ENCODE results near the gene ENG. TPM values are rescaled to one million over a fixed set of nuclear protein-coding genes. Genes with fewer than 3 reads are reported as not detected.

The ENG gene
- polyA plus RNA-seq, 3 donors: 15.7 to 26.0 (median 17.9) TPM

DNA sequence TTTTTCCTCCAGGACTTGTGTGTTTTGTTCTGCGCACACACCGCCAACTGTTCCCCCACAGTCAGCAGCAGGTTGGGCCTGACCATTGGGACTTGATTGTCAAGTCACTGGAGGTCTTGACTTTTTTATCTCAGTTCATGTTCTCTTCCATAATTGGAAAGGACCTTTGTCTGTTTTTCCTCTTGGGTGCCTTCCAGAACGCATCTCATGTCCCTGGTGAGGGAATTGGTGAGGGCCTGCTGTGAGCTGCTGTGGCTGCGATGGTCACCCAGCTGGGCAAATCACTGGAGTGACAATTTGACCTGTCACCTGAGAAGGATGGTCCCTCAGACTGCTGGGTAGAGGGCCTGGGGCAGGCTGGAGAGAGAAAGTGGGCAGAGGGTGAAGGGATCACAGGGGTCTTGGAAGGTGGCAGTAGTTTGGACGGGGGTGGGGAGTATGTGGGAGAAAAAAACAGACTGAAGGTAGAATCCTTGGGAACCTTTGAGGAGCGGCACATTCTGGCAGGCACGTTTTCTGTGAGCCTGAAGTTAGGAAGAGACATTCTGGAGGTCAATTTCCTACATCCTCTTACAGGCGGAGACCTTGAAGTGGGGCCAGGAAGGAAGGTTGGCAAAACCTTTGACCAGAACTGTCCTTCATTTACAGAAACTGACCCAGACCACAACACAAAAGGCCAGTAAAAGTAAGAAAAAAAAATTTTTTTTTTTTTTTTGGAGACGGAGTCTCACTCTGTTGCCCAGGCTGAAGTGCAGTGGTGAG lies 64.2 kb downstream of the ENG start:
- H3K27me3 ChIP-seq (ENCODE audit: control insufficient read depth in 2 of 2, insufficient read depth in 2 of 2, low read length in 2 of 2): no peaks in the 10 kb centered on the region
- Mint-ChIP-seq H3K36me3 (peaks cover 53 to 64% of the 10 kb centered on the region in 2 donors), H3K4me1 (peaks cover 16% of the 10 kb centered on the region), H3K27me3 (ENCODE audit: low read depth in 3 of 3) (peaks cover under 1 to 2% (median 2%) of the 10 kb centered on the region in 3 donors), H3K4me3 (no peak overlapping the region), H3K27ac (peak overlapping the region in 3 of 7 donors; percentile 12 to 86 (median 42)), H3K9me3 (no peaks in the 10 kb centered on the region)
- H4K20me1 ChIP-seq (ENCODE audit: insufficient read depth, low read length): peaks cover 91% of the 10 kb centered on the region
- no peak for DNase-seq
- H3K9ac ChIP-seq (ENCODE audit: insufficient read depth, low read length, poor library complexity, severe bottlenecking): no peak overlapping the region
- TF ChIP-seq, protein P1, sequence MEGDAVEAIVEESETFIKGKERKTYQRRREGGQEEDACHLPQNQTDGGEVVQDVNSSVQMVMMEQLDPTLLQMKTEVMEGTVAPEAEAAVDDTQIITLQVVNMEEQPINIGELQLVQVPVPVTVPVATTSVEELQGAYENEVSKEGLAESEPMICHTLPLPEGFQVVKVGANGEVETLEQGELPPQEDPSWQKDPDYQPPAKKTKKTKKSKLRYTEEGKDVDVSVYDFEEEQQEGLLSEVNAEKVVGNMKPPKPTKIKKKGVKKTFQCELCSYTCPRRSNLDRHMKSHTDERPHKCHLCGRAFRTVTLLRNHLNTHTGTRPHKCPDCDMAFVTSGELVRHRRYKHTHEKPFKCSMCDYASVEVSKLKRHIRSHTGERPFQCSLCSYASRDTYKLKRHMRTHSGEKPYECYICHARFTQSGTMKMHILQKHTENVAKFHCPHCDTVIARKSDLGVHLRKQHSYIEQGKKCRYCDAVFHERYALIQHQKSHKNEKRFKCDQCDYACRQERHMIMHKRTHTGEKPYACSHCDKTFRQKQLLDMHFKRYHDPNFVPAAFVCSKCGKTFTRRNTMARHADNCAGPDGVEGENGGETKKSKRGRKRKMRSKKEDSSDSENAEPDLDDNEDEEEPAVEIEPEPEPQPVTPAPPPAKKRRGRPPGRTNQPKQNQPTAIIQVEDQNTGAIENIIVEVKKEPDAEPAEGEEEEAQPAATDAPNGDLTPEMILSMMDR (IDR thresholded peaks at IDR 0.05): no peak
- H3K79me2 ChIP-seq (ENCODE audit: insufficient read depth, low read length): peaks cover 57% of the 10 kb centered on the region
- intact Hi-C loops (cut with micrococcal nuclease): no loop called here
- no peak overlapping the region for H3K4me2 ChIP-seq (replicated peaks; ENCODE audit: extremely low read depth, low read length, poor library complexity, severe bottlenecking)
- H3K27ac ChIP-seq (ENCODE audit: low read depth in 1 of 2, low read length in 2 of 2): no peak overlapping the region
- 100% methylated on average over 2 of the region's 9 CpGs for WGBS (ENCODE audit: insufficient coverage)
- no peaks in the 10 kb centered on the region for H3K9me3 ChIP-seq (replicated peaks in 1 of 2; ENCODE audit: control insufficient read depth in 1 of 2, insufficient read depth in 1 of 2, low read length in 2 of 2)
- H3K36me3 ChIP-seq (replicated peaks in 1 of 2; ENCODE audit: control insufficient read depth in 1 of 2, insufficient read depth in 2 of 2, low read length in 2 of 2): peaks cover 61 to 66% of the 10 kb centered on the region in 2 donors
- no peak overlapping the region for H2AFZ ChIP-seq (ENCODE audit: insufficient read depth, low read depth, low read length, poor library complexity, severe bottlenecking)
- no peak overlapping the region for H3K4me3 ChIP-seq (replicated peaks in 1 of 3; ENCODE audit: low read depth in 2 of 3, low read length in 3 of 3)
- H3K4me1 ChIP-seq (ENCODE audit: control insufficient read depth in 1 of 2, insufficient read depth in 2 of 2, low read length in 2 of 2): peaks cover 13 to 17% of the 10 kb centered on the region in 2 donors

DNA sequence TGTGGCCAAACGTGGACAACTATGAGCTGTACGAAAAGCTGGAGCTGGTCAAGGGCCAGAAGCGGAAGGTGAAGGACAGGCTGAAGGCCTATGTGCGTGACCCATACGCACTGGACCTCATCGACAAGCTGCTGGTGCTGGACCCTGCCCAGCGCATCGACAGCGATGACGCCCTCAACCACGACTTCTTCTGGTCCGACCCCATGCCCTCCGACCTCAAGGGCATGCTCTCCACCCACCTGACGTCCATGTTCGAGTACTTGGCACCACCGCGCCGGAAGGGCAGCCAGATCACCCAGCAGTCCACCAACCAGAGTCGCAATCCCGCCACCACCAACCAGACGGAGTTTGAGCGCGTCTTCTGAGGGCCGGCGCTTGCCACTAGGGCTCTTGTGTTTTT lies 65.3 kb downstream of the ENG start:
- Histone ChIP-seq H3K36me3 (replicated peaks in 1 of 2; ENCODE audit: control insufficient read depth in 1 of 2, insufficient read depth in 2 of 2, low read length in 2 of 2) (peaks cover 61 to 66% of the 10 kb centered on the region in 2 donors), H3K4me1 (ENCODE audit: control insufficient read depth in 1 of 2, insufficient read depth in 2 of 2, low read length in 2 of 2) (peaks cover 20 to 25% of the 10 kb centered on the region in 2 donors), H3K4me2 (replicated peaks; ENCODE audit: extremely low read depth, low read length, poor library complexity, severe bottlenecking) (no peak overlapping the region), H3K79me2 (ENCODE audit: insufficient read depth, low read length) (peaks cover 65% of the 10 kb centered on the region), H3K9me3 (replicated peaks in 1 of 2; ENCODE audit: control insufficient read depth in 1 of 2, insufficient read depth in 1 of 2, low read length in 2 of 2) (no peaks in the 10 kb centered on the region), H3K4me3 (replicated peaks in 1 of 3; ENCODE audit: low read depth in 2 of 3, low read length in 3 of 3) (no peak overlapping the region), H3K27me3 (ENCODE audit: control insufficient read depth in 2 of 2, insufficient read depth in 2 of 2, low read length in 2 of 2) (no peaks in the 10 kb centered on the region), H3K27ac (ENCODE audit: low read depth in 1 of 2, low read length in 2 of 2) (no peak overlapping the region), H2AFZ (ENCODE audit: insufficient read depth, low read depth, low read length, poor library complexity, severe bottlenecking) (no peak overlapping the region), H3K9ac (ENCODE audit: insufficient read depth, low read length, poor library complexity, severe bottlenecking) (no peak overlapping the region), H4K20me1 (ENCODE audit: insufficient read depth, low read length) (peaks cover 82% of the 10 kb centered on the region)
- H3K9me3 Mint-ChIP-seq: no peaks in the 10 kb centered on the region
- H3K36me3 Mint-ChIP-seq: peaks cover 53 to 64% of the 10 kb centered on the region in 2 donors
- intact Hi-C loops (cut with micrococcal nuclease): loop anchor here (5.0 kb wide), 3 partner anchors 78 to 272 kb away; partner anchors contain the start of gene ST6GALNAC4 (in 1 of the 2)
- no peaks in the 10 kb centered on the region for H3K27me3 Mint-ChIP-seq (ENCODE audit: low read depth in 3 of 3)
- TF ChIP-seq, protein P1 (IDR thresholded peaks at IDR 0.05): no peak
- H3K27ac Mint-ChIP-seq: peak overlapping the region in 2 of 7 donors; percentile 9 to 52
- no peak overlapping the region for H3K4me3 Mint-ChIP-seq
- no peak for DNase-seq
- WGBS (ENCODE audit: insufficient coverage): 96% methylated on average over 24 of the region's 25 CpGs
- H3K4me1 Mint-ChIP-seq: peaks cover 24% of the 10 kb centered on the region

Measured in CD14-positive monocyte (primary cell).